ENCODE measurements around the gene NMB. TPM values are rescaled to one million over a fixed set of nuclear protein-coding genes. Genes with fewer than 3 reads are reported as not detected.

Gene NMB
- total and polyA plus RNA-seq, 2 experiments from 2014 or later: 7.7 to 8.2 TPM

DNA sequence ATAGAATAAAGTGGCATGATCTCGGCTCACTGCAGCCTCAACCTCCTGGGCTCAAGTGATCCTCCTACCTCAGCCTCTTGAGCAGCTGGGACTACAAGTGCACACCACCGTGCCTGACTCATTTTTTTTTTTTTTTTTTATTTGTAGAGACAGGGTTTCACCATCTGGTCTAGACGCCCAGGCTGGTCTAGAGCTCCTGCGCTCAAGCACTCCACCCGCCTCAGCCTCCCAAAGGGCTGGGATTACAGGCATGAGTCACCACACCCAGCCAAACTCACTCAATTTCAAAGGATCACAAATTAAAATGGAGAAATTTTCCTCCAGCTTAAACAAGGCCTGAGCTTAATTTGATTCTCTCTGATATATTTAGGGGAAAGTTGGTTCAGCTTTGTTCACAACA lies 27.3 kb upstream of the NMB start:
- peaks cover 24% of the 10 kb centered on the region for H3K36me3 ChIP-seq (ENCODE audit: low read depth)
- no peak overlapping the region for H3K4me2 ChIP-seq (ENCODE audit: unreplicated experiment)
- no peak overlapping the region for H3K4me3 ChIP-seq
- H3K9me2 ChIP-seq (ENCODE audit: insufficient read depth): no peaks in the 10 kb centered on the region
- H3K27me3 ChIP-seq (replicated peaks; ENCODE audit: insufficient read depth): no peaks in the 10 kb centered on the region
- no peaks in the 10 kb centered on the region for H4K20me1 ChIP-seq (ENCODE audit: insufficient read depth)
- H3K79me2 ChIP-seq (ENCODE audit: insufficient read depth): peaks cover 81% of the 10 kb centered on the region
- H3K27ac ChIP-seq: peak overlapping the region; percentile 64
- whole genome bisulfite sequencing, 2 experiments (ENCODE audit: low coverage in 1 of 2, low lambda C conversion rate in 2 of 2, missing lambda C conversion rate in 2 of 2): 21% methylated on average over 5 of the region's 5 CpGs
- peaks cover 40% of the 10 kb centered on the region for H3F3A ChIP-seq (ENCODE audit: insufficient read depth)
- H3K4me1 ChIP-seq (ENCODE audit: insufficient read depth): peaks cover 29% of the 10 kb centered on the region
- DNase-seq: peak; percentile 92
- no peak overlapping the region for H2AFZ ChIP-seq
- no peaks in the 10 kb centered on the region for H3K9me3 ChIP-seq (ENCODE audit: low read depth)
- in situ Hi-C loops (cut with MboI): no loop called here
- TF ChIP-seq EZH2 (IDR thresholded peaks at IDR 0.05; ENCODE audit: insufficient read depth, poor library complexity, severe bottlenecking) (no peak), EZH2phosphoT487 (IDR thresholded peaks at IDR 0.05; ENCODE audit: insufficient read depth, low read depth) (no peak)
- no peak overlapping the region for H3K9ac ChIP-seq

DNA sequence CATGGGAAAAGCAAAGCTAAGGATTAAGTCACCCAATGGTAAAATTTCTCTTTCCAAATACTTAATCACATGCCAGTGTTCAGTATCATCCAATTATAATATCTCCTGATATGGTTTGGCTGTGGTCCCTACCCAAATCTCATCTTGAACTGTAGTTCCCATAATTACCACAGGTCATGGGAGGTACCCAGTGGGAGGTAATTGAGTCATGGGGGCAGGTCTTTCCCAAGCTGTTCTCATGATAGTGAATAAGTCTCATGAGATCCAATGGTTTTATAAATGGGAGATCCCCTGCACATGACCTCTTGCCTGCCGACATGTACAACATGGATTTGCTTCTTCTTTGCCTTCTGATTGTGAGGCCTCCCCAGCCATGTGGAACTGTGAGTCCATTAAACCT lies 26.1 kb upstream of the NMB start:
- DNase-seq: no peak
- Histone ChIP-seq H3K9ac (no peak overlapping the region), H3K79me2 (ENCODE audit: insufficient read depth) (peaks cover 81% of the 10 kb centered on the region), H3K27me3 (replicated peaks; ENCODE audit: insufficient read depth) (no peaks in the 10 kb centered on the region), H2AFZ (no peak overlapping the region), H3K4me2 (ENCODE audit: unreplicated experiment) (no peak overlapping the region), H3K4me1 (ENCODE audit: insufficient read depth) (peaks cover 29% of the 10 kb centered on the region), H3K9me3 (ENCODE audit: low read depth) (no peaks in the 10 kb centered on the region), H4K20me1 (ENCODE audit: insufficient read depth) (no peaks in the 10 kb centered on the region), H3K36me3 (ENCODE audit: low read depth) (peaks cover 34% of the 10 kb centered on the region), H3K9me2 (ENCODE audit: insufficient read depth) (no peaks in the 10 kb centered on the region), H3K27ac (peak overlapping the region; percentile 64), H3F3A (ENCODE audit: insufficient read depth) (peaks cover 40% of the 10 kb centered on the region), H3K4me3 (no peak overlapping the region)
- in situ Hi-C loops (cut with MboI): no loop called here
- WGBS, 2 experiments (ENCODE audit: low coverage in 1 of 2, low lambda C conversion rate in 2 of 2, missing lambda C conversion rate in 2 of 2): 62 to 65% methylated on average over 1 of the region's 1 CpG
- TF ChIP-seq EZH2 (IDR thresholded peaks at IDR 0.05; ENCODE audit: insufficient read depth, poor library complexity, severe bottlenecking): no peak
- TF ChIP-seq EZH2phosphoT487 (IDR thresholded peaks at IDR 0.05; ENCODE audit: insufficient read depth, low read depth): no peak

DNA sequence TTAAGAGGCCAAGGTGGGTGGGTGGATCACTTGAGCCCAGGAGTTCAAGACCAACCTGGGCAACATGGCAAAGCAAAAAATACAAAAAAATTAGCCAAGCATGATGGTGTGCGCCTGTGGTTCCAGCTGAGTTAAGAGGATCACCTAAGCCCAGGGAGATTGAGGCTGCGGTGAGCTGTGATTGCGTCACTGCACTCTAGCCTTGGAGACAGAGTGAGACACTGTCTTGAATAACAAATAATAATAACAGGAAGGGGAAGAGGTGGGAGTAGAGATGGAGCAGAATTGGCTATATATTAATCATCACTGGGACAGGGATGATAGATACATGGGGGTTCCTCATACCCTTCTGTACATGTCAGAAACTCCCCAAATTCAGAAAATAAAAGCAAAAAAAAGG lies 23.8 kb upstream of the NMB start:
- Histone ChIP-seq H4K20me1 (ENCODE audit: insufficient read depth) (no peaks in the 10 kb centered on the region), H3K9me3 (ENCODE audit: low read depth) (no peaks in the 10 kb centered on the region), H3K9ac (no peak overlapping the region), H3K4me1 (ENCODE audit: insufficient read depth) (peaks cover 29% of the 10 kb centered on the region), H3K4me2 (ENCODE audit: unreplicated experiment) (no peak overlapping the region), H3F3A (ENCODE audit: insufficient read depth) (peaks cover 24% of the 10 kb centered on the region; the same call in 1 of the 2 replicates), H3K79me2 (ENCODE audit: insufficient read depth) (peaks cover 79% of the 10 kb centered on the region), H3K36me3 (ENCODE audit: low read depth) (peaks cover 32% of the 10 kb centered on the region), H3K9me2 (ENCODE audit: insufficient read depth) (no peaks in the 10 kb centered on the region), H3K27me3 (replicated peaks; ENCODE audit: insufficient read depth) (no peaks in the 10 kb centered on the region), H3K27ac (peak overlapping the region; percentile 37), H2AFZ (no peak overlapping the region), H3K4me3 (no peak overlapping the region)
- in situ Hi-C loops (cut with MboI): no loop called here
- peak; percentile 61 for DNase-seq
- 84 to 85% methylated on average over 3 of the region's 3 CpGs for WGBS, 2 experiments (ENCODE audit: low coverage in 1 of 2, low lambda C conversion rate in 2 of 2, missing lambda C conversion rate in 2 of 2)
- no peak for TF ChIP-seq EZH2phosphoT487 (IDR thresholded peaks at IDR 0.05; ENCODE audit: insufficient read depth, low read depth)
- no peak for TF ChIP-seq EZH2 (IDR thresholded peaks at IDR 0.05; ENCODE audit: insufficient read depth, poor library complexity, severe bottlenecking)

DNA sequence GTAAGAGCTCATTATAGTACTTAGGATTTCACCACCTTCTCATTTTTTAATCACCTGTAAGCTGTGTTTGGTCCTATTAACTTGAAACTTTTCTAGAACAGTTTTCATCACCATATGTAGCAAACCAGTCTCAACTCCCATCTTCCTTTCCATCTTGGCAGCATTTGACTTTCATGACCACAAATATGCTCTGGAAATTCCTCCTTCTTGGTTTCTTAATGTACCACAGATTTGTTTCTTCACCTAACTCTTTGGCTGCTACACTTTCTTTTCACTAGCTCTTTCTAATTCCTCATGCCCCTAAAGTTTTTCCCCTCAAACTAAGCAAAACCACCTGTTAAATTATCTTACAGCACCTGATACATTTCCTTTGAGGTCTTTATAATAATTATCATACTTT lies 13.2 kb upstream of the NMB start:
- Histone ChIP-seq H3K27me3 (replicated peaks; ENCODE audit: insufficient read depth) (no peaks in the 10 kb centered on the region), H4K20me1 (ENCODE audit: insufficient read depth) (no peaks in the 10 kb centered on the region), H3K9me3 (ENCODE audit: low read depth) (no peaks in the 10 kb centered on the region), H3K4me1 (ENCODE audit: insufficient read depth) (peaks cover 43% of the 10 kb centered on the region), H2AFZ (no peak overlapping the region), H3K4me3 (peak overlapping the region; percentile 56), H3K9me2 (ENCODE audit: insufficient read depth) (no peaks in the 10 kb centered on the region), H3K27ac (peak overlapping the region; percentile 88), H3K4me2 (ENCODE audit: unreplicated experiment) (peak overlapping the region; percentile 79), H3K36me3 (ENCODE audit: low read depth) (peaks cover 22% of the 10 kb centered on the region), H3K79me2 (ENCODE audit: insufficient read depth) (peaks cover 34% of the 10 kb centered on the region), H3F3A (ENCODE audit: insufficient read depth) (peaks cover 37% of the 10 kb centered on the region), H3K9ac (peak overlapping the region; percentile 38; the same call in 1 of the 2 replicates)
- DNase-seq: peak; percentile 86
- no peak for TF ChIP-seq EZH2 (IDR thresholded peaks at IDR 0.05; ENCODE audit: insufficient read depth, poor library complexity, severe bottlenecking)
- TF ChIP-seq EZH2phosphoT487 (IDR thresholded peaks at IDR 0.05; ENCODE audit: insufficient read depth, low read depth): no peak
- in situ Hi-C loops (cut with MboI): no loop called here

DNA sequence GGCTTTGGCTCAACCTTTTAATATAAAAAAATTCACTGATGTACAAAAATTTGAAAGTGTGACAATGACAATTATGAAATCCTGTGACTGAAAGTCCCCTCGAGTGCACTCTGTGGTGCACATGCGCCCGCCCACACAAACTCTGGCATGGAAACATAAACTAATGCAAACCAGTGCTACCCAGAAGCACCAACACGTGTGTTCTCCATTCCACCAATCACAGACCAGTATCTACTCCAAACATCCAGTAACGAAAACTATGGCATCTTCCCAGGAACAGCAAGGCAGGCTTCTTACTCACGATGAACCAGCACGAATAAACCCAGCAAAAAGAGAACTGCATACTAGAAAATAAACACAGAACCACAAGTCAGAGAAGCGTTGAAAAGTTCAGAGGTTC lies 11.7 kb upstream of the NMB start:
- WGBS, 2 experiments (ENCODE audit: low coverage in 1 of 2, low lambda C conversion rate in 2 of 2, missing lambda C conversion rate in 2 of 2): 6% methylated on average over 8 of the region's 8 CpGs
- peaks cover 37% of the 10 kb centered on the region for H3F3A ChIP-seq (ENCODE audit: insufficient read depth)
- peak overlapping the region; percentile 88 for H3K27ac ChIP-seq
- H3K4me3 ChIP-seq: peak overlapping the region; percentile 5; the same call in 1 of the 2 replicates
- H3K4me1 ChIP-seq (ENCODE audit: insufficient read depth): peaks cover 46% of the 10 kb centered on the region
- no peaks in the 10 kb centered on the region for H3K9me3 ChIP-seq (ENCODE audit: low read depth)
- TF ChIP-seq EZH2phosphoT487 (IDR thresholded peaks at IDR 0.05; ENCODE audit: insufficient read depth, low read depth): no peak
- no peak for TF ChIP-seq EZH2 (IDR thresholded peaks at IDR 0.05; ENCODE audit: insufficient read depth, poor library complexity, severe bottlenecking)
- H3K9me2 ChIP-seq (ENCODE audit: insufficient read depth): no peaks in the 10 kb centered on the region
- peak overlapping the region; percentile 56 for H3K9ac ChIP-seq
- DNase-seq: peak; percentile 93
- H3K36me3 ChIP-seq (ENCODE audit: low read depth): peaks cover 26% of the 10 kb centered on the region
- peak overlapping the region; percentile 36 for H3K4me2 ChIP-seq (ENCODE audit: unreplicated experiment)
- in situ Hi-C loops (cut with MboI): no loop called here
- H4K20me1 ChIP-seq (ENCODE audit: insufficient read depth): no peaks in the 10 kb centered on the region
- no peaks in the 10 kb centered on the region for H3K27me3 ChIP-seq (replicated peaks; ENCODE audit: insufficient read depth)
- H2AFZ ChIP-seq: no peak overlapping the region
- H3K79me2 ChIP-seq (ENCODE audit: insufficient read depth): peaks cover 38% of the 10 kb centered on the region

Measured in GM23248 (cell line).